A673 (cell line): ENCODE measurements around the gene CYSTM1. TPM values are rescaled to one million over a fixed set of nuclear protein-coding genes. Genes with fewer than 3 reads are reported as not detected.
A peak's percentile ranks its signal among the peaks of the same experiment; 100 is the strongest.

Source experiments
- BruUV-seq: library from RNA; stranded (reverse); fragments of 400-500 nt; replicated peaks from 2 replicates; lab custom pipeline; 2021; lab: Mats Ljungman, UMichigan
- CTCF ChIA-PET: fragments of 300-600 bp; sonication (Branson Sonifier 250); formaldehyde crosslinking; loops from one replicate; lab custom pipeline; 2022; ENCODE audit warnings: antibody characterized with exemption; lab: Charles Lee
- POLR2A ChIA-PET: fragments of 300-600 bp; sonication (Branson Sonifier 250); formaldehyde crosslinking; loops from one replicate; lab custom pipeline; 2022; ENCODE audit warnings: antibody characterized with exemption; ENCODE audit not compliant: low non-redundant PET; lab: Charles Lee
- DNase-seq: peaks from one replicate; pipeline ENCODE4 v3.0.0-alpha.2; 2015; ENCODE audit warnings: low spot score
- H3K27ac ChIP-seq: fragments of 200-600 bp; sonication (generic); 2 replicates; pipeline ENCODE4 v1.5.1; 2016; ENCODE audit warnings: mixed run types, low read depth, mild to moderate bottlenecking, mixed read lengths, antibody characterized with exemption, low read length; ENCODE audit not compliant: poor library complexity, severe bottlenecking
- H3K27me3 ChIP-seq: fragments of 200-600 bp; sonication (generic); replicated peaks from 2 replicates; pipeline ENCODE4 v1.6.1; 2017; ENCODE audit warnings: mixed run types, low read depth, mild to moderate bottlenecking, mixed read lengths, antibody characterized with exemption, low read length; ENCODE audit not compliant: insufficient read depth, poor library complexity
- H3K36me3 ChIP-seq: fragments of 200-600 bp; sonication (generic); 2 replicates; pipeline ENCODE4 v1.6.1; 2016; ENCODE audit warnings: mixed run types, mild to moderate bottlenecking, mixed read lengths, antibody characterized with exemption, low read length; ENCODE audit not compliant: insufficient read depth, poor library complexity, severe bottlenecking
- H3K4me1 ChIP-seq: fragments of 200-600 bp; sonication (generic); 2 replicates; pipeline ENCODE4 v1.6.1; 2017; ENCODE audit warnings: mixed run types, mild to moderate bottlenecking, mixed read lengths, antibody characterized with exemption, low read length; ENCODE audit not compliant: insufficient read depth, poor library complexity, severe bottlenecking
- H3K4me3 ChIP-seq: fragments of 200-600 bp; sonication (generic); 2 replicates; pipeline ENCODE4 v1.5.1; 2016; ENCODE audit warnings: low read depth, mixed run types, mild to moderate bottlenecking, mixed read lengths, low read length; ENCODE audit not compliant: poor library complexity, severe bottlenecking
- H3K9me3 ChIP-seq: fragments of 200-600 bp; sonication (generic); 2 replicates; pipeline ENCODE4 v1.6.1; 2016; ENCODE audit warnings: mixed run types, low read depth, mild to moderate bottlenecking, mixed read lengths, antibody characterized with exemption, low read length; ENCODE audit not compliant: poor library complexity, severe bottlenecking
- EZH2 ChIP-seq: fragments of 200-600 bp; sonication (generic); IDR thresholded peaks from 2 replicates; pipeline ENCODE4 v1.6.1; 2017; ENCODE audit warnings: borderline replicate concordance, low read depth, mild to moderate bottlenecking, mixed read lengths, antibody characterized with exemption, low read length; ENCODE audit not compliant: poor library complexity, severe bottlenecking
- intact Hi-C: fragments of 100-400 bp; cut with micrococcal nuclease; formaldehyde crosslinking; loops from one replicate; pipeline ENCODE4 v1.10.0; 2022; ENCODE audit not compliant: unreplicated experiment
- total RNA-seq: library from RNA; stranded (reverse); gene quantifications from 2 replicates; pipeline ENCODE4 v1.2.3, GENCODE V29; 2021
- TF ChIP-seq, protein P1 (sequence below): fragments of 300-800, 200-600 bp; sonication (generic); conservative IDR thresholded peaks from 2 replicates; pipeline ENCODE4 v1.5.1; 2017; ENCODE audit warnings: low read depth, mild to moderate bottlenecking, antibody characterized with exemption, low read length, moderate library complexity, mixed read lengths

Gene CYSTM1
- total RNA-seq, 1 experiment from 2014 or later, result 35.5 TPM

DNA sequence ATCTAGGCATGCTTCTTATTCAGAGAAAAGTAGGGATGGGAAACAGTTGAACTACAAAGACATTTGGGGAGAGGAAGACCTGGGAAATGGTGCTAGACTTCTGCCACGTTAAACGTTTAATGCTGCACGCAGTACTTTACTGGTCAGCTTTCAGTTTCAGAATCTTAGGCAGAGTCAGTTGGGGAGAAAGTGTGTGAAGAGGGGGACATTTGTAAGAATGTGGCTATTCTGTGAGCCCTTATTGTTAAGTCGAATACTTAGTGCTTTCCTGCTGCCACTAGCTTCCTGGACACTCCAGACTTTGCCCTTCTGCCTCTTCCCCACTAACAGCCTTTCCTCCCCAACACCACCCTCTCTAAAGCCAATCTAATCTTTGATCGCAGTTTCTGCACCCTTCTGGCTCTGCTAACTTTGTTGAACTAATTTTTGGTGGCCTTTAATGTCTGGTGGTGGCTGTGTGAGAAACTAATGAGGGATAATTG, 6.1 kb downstream of the CYSTM1 start:
- no peaks in the 10 kb centered on the region for H3K27me3 ChIP-seq
- ChIA-PET CTCF (no interaction called here), POLR2A (no interaction called here)
- H3K4me3 ChIP-seq, result no peak overlapping the region
- H3K4me1 ChIP-seq, result peaks cover 24% of the 10 kb centered on the region
- TF ChIP-seq, protein P1, sequence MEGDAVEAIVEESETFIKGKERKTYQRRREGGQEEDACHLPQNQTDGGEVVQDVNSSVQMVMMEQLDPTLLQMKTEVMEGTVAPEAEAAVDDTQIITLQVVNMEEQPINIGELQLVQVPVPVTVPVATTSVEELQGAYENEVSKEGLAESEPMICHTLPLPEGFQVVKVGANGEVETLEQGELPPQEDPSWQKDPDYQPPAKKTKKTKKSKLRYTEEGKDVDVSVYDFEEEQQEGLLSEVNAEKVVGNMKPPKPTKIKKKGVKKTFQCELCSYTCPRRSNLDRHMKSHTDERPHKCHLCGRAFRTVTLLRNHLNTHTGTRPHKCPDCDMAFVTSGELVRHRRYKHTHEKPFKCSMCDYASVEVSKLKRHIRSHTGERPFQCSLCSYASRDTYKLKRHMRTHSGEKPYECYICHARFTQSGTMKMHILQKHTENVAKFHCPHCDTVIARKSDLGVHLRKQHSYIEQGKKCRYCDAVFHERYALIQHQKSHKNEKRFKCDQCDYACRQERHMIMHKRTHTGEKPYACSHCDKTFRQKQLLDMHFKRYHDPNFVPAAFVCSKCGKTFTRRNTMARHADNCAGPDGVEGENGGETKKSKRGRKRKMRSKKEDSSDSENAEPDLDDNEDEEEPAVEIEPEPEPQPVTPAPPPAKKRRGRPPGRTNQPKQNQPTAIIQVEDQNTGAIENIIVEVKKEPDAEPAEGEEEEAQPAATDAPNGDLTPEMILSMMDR, result no peak
- TF ChIP-seq EZH2, result no peak
- intact Hi-C loops, result no loop called here
- H3K36me3 ChIP-seq, result no peaks in the 10 kb centered on the region
- no peak for DNase-seq
- no peak overlapping the region for H3K27ac ChIP-seq
- BruUV-seq, result no TSS peak
- no peaks in the 10 kb centered on the region for H3K9me3 ChIP-seq

DNA sequence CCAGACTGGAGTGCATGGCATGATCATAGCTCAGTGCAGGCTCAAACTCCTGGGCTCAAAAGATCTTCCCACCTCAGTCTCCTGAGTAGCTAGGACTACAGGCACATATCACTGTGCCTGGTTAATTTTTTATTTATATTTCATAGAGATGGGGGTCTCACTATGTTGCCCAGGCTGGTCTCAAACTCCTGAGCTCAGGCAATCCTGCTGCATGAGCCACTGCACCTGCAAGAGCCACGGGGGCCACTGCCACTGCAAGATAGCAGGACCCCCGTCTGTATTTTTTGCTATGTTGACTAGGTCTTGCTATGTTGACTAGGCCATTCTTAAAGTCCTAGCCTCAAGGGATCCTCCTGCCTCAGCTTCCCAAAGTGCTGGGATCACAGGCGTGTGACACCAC, 6.5 kb downstream of the CYSTM1 start:
- TF ChIP-seq EZH2, result no peak
- TF ChIP-seq, protein P1, result no peak
- no peak for DNase-seq
- no peak overlapping the region for H3K27ac ChIP-seq
- H3K4me3 ChIP-seq, result no peak overlapping the region
- no peaks in the 10 kb centered on the region for H3K27me3 ChIP-seq
- CTCF ChIA-PET, result no interaction called here
- no TSS peak for BruUV-seq
- intact Hi-C loops, result no loop called here
- no peaks in the 10 kb centered on the region for H3K36me3 ChIP-seq
- no peaks in the 10 kb centered on the region for H3K9me3 ChIP-seq
- POLR2A ChIA-PET, result no interaction called here
- H3K4me1 ChIP-seq, result peaks cover 20% of the 10 kb centered on the region

DNA sequence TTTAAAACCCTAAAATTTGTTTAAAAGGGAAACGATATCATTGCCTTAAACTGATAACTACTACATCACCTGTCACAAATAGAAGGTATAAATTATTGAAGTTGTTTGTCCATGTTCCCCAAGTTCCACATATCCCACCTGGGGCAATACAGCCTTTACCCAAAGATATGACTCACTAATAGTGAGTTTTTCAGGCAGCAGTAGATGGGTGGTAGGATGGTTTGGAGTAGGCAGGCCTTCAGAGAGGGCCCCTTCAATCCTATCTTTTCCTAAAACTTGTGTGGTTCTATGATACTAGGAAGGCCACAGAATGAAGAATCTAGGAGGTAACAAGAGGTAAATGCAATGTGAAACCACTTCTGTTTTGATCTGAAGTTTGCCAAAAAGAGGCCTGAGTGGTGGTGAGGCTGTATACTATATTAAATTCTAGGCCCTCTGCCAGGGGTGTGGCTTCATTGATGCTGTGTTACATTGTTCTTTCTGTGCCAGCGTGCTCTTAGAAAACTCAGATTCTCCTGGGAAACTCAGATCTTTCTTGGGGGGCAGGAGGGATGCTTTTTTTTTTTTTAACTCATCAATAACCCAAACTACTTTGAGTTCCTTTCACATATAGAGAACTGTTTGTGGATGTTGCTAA, 7.2 kb downstream of the CYSTM1 start:
- Histone ChIP-seq H3K27me3 (no peaks in the 10 kb centered on the region), H3K4me1 (peaks cover 20% of the 10 kb centered on the region), H3K36me3 (no peaks in the 10 kb centered on the region), H3K4me3 (no peak overlapping the region), H3K9me3 (no peaks in the 10 kb centered on the region), H3K27ac (no peak overlapping the region)
- POLR2A ChIA-PET, result no interaction called here
- intact Hi-C loops, result no loop called here
- TF ChIP-seq, protein P1, result no peak
- no peak for TF ChIP-seq EZH2
- no TSS peak for BruUV-seq
- CTCF ChIA-PET, result no interaction called here
- DNase-seq, result peak; percentile 37
